22Rv1 (cell line): Measurements from ENCODE around the gene TCP10L.

ENCODE experiments used
- ZFX ChIP-seq: fragments of 450-650 bp; IDR thresholded peaks from 2 replicates; pipeline ENCODE4 v1.6.1; 2017; ENCODE audit warnings: antibody characterized with exemption, borderline replicate concordance
- TF ChIP-seq, protein P1 (sequence below): fragments of 450-650 bp; IDR thresholded peaks from 2 replicates; pipeline ENCODE4 v1.5.1; 2017; ENCODE audit warnings: mild to moderate bottlenecking

DNA sequence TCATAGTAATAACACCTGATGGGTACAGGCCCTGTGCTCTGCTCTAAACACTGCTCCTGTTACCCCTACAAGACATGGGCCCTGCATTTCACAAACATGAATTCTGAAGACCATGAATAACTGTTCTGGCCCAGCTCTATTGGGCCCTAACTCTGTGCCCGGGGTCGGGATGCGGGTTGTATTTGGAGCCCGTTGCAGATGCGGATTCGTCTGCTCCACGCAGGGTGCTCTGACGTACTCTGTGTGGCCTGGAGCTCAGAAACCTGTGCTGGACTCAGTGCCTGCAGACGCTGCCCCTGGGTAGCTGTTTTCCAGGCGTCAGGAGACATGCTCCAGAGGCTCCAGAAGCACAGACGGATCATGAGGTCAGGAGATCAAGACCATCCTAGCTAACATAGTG, 10.1 kb upstream of the TCP10L start:
- TF ChIP-seq, protein P1, sequence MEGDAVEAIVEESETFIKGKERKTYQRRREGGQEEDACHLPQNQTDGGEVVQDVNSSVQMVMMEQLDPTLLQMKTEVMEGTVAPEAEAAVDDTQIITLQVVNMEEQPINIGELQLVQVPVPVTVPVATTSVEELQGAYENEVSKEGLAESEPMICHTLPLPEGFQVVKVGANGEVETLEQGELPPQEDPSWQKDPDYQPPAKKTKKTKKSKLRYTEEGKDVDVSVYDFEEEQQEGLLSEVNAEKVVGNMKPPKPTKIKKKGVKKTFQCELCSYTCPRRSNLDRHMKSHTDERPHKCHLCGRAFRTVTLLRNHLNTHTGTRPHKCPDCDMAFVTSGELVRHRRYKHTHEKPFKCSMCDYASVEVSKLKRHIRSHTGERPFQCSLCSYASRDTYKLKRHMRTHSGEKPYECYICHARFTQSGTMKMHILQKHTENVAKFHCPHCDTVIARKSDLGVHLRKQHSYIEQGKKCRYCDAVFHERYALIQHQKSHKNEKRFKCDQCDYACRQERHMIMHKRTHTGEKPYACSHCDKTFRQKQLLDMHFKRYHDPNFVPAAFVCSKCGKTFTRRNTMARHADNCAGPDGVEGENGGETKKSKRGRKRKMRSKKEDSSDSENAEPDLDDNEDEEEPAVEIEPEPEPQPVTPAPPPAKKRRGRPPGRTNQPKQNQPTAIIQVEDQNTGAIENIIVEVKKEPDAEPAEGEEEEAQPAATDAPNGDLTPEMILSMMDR: no peak
- TF ChIP-seq ZFX: no peak
